Activated naive CD4-positive, alpha-beta T cell (primary cell): ENCODE measurements around the gene PAIP2.
"Not testable (repeated sequence)": the region's sequence is repeated elsewhere in the genome, so short reads cannot be mapped to it uniquely, and the experiment has no call there.

ENCODE experiments used
- DNase-seq, 4 experiments: peaks; one replicate each; lab custom pipeline; 2025; lab: John Stamatoyannopoulos, UW

The PAIP2 gene

GRCh38 chr5:139392678-139393496 lies 51.2 kb downstream of the PAIP2 start:
- peak; percentile 36 to 64 (median 49) for DNase-seq

DNA sequence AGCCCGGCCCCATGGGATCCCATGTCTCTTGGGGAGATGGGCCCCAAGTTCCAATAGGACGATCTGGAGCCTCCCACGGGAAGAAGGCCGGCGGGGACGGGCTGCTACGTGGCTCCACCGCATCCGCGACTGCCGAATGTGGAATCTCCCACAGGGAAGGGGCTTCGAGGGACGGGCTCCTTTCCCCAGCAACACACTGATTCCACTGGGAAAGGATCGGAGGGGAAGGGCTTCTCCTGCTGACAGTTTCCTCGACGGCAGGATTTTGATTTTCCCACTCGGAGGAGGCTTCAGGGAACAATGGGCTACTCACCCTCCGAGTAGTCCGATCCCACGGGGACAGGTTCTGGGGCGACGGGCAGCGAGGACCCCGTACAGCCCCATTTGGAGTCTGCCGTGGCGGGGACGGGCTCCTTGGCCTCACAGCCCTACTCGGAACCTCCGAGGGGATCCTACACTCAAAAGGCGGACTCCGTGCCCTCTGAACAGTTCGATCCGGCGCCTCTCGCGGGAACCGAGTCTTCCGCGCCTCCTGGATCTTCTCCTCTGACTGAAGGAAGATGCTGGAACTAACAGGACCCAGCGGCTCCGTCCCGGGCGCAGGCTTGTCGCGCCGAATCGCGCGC lies 52.0 kb downstream of the PAIP2 start:
- no peak for DNase-seq

DNA sequence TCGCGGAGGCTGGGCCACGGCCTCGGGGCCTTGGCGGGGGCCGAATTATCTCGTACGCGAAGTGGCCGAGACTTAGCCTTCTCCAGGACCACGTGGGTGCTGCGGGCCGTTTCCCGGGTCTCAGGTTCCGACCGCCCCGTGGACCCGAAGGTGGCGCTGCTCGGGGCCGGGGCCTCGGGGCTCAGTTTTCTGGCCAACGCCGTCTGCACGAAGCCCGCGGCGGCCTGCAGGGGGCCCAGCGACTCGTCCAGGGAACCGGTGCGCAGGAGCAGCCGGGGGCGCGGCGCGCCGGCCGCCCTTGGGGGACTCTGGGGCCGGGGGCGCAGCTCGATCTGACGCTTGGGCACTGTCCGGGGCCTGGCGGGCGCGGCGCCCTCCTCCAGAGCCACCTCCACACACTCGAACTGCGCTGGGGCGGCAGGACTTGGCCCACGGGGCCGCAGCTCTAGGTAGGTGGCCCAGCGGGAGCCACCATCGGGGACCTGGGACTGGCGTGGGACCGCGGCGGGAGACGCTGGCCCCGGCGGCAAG lies 52.5 kb downstream of the PAIP2 start:
- DNase-seq, result peak in 2 of 4 experiments; percentile 18 to 56

- DNase-seq, result no peak
Measured at GRCh38 chr5:139394654-139395566, 53.3 kb downstream of the PAIP2 start, which contains the start of gene PROB1. Gene PROB1 (minus strand): TSS chr5:139395104. CDS start chr5:139395081, 23 bp downstream.

- DNase-seq, result no peak
Measured at GRCh38 chr5:139395844-139396640, 54.4 kb downstream of the PAIP2 start.

DNA sequence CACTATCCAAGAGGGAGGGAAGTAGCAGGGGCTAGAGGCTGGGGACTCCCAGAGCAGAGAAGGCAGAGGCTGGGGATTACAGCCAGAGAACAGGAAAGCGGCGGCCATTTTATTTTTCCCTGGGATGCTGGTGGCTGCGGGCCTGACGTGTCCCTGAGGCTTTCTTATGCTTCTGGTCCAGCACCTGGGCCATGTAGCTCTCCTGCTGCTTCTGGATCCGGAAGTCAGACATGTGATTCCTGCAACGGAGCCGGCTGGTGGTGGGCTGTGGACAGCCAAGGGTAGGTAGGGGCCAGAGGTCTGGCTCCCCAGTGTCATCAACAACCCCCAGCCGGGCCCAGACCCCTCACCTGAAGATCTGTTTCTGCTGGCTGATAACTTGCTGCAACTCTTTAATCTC lies 55.0 kb downstream of the PAIP2 start:
- no peak for DNase-seq

DNA sequence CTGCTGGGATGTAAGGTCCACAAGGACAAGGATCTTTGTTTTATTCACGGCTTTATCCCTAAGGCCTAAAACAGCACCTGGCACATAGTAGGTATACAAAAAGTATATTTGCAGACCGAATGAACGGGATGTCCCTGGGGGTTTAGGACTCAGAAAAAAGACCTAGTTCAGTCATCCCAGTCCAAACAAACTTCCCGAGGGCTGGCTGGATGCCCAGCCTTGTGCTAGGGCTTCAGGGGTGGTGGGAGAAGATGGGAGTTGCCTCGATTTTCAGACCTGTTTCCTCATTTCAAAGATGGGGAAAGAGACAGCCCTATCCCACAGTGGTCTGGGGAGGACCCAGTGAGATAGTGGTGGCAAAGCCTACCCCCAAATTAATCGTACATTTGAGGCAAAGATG lies 56.3 kb downstream of the PAIP2 start:
- DNase-seq, result no peak

- DNase-seq, result no peak
Measured at GRCh38 chr5:139399501-139400121, 58.0 kb downstream of the PAIP2 start.

- DNase-seq, result no peak
Measured at GRCh38 chr5:139401546-139401945, 59.9 kb downstream of the PAIP2 start.

DNA sequence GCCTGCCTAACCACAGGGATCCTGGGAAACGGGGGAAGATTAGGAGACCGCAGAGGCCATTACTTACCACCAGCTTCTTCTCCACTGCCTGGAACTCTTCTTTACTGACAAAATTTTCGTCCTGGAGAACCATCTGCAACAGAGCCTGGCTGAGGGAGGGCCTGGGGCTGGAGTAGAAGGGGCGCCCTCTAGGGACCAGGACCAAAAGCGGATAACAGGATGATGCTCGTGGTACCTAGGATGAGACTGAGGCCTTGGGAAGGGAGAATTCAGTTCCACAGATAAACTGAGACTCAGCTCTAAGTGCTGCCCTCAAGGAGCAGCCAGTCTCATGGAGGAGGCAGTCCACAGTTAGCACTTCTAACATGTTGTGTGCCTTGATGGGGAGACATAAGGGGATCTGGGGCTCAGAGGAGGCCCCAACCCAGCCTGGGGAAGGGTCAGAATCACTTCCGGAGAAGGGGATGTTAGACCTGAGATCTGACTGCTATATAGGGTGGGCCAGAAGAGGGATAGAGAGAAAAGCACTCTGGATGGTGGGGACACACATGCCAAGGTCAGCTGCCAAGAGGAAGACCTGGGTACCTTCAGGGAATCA lies 61.0 kb downstream of the PAIP2 start:
- no peak for DNase-seq

DNA sequence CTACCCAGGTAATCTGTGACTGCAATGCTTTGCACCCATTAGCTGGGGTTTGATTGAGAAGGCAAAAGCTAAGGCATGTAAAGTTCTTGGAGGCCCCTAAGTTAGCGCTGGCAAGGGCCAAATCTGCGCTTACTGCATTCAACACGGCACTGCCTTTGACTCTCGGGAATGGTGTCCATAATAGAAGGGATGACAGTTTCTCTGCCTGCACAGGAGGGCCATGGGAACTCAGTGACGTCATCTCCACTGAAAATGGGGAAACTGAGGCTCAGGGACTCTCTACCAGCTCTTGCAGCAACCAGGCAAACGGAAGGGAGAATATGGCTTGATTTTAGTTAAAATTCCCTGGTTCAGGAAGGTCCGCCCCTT lies 61.7 kb downstream of the PAIP2 start:
- no peak for DNase-seq

- DNase-seq, result peak; percentile 89 to 99 (median 96)
Measured at GRCh38 chr5:139403787-139404483, 62.3 kb downstream of the PAIP2 start, which contains the start of gene SPATA24. Gene SPATA24 (minus strand): TSS chr5:139404089. CDS start chr5:139404060, 29 bp downstream.

DNA sequence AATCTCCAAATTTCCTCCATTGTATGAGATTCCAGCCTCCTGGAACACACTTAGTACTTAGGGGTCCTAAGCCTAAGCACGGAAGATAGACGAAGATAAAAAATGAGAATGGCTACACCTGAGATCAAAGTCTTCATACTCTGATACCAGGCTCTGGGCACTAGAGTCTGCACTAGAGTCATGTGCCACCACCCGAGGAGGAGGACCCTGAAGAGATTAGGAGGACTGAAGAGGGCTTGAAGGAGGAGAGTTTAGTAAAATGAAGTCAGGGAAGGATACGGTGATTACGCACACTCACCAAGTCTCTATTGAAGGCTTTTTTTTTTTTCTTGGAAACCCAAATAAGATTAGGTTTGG lies 62.8 kb downstream of the PAIP2 start:
- DNase-seq, result no peak

DNA sequence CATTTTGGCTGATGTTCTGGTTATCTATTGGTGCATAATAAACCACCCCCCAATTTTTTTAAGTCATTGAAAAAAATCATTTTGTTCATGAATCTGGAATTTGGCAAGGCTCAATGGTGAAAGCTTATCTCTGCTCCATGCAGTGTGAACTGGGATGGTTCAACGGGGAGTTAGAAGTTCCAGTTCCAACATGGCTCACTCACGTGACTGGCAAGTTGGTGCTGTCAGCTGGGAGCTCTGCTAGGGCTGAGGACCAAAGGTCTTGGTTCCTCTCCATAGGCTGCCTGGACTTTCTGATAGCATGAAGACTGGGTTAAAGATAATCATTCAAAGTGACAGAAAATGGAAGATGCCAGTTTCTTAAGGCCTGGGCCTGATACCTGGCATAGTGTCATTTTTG lies 65.3 kb downstream of the PAIP2 start:
- DNase-seq, result no peak

DNA sequence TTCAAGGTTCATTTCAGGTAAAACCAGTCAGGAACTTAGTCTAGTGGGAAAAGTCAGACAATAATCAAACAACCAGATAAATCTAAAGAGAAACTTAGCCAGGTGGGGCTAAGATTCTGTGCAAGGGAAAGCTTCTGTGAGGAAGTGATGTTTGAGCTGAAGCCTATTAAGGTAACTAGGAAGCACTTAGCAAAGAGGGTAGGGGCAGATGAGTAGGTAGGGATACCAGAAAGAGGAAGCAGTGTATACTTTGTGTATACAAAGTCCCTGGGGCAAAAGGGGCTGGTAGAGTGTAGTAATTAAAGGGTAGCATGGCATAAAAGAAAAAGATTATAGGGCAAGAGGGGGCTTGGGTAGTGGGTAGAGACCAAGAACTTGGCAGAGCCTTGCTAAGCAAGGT lies 65.9 kb downstream of the PAIP2 start:
- DNase-seq, result no peak

DNA sequence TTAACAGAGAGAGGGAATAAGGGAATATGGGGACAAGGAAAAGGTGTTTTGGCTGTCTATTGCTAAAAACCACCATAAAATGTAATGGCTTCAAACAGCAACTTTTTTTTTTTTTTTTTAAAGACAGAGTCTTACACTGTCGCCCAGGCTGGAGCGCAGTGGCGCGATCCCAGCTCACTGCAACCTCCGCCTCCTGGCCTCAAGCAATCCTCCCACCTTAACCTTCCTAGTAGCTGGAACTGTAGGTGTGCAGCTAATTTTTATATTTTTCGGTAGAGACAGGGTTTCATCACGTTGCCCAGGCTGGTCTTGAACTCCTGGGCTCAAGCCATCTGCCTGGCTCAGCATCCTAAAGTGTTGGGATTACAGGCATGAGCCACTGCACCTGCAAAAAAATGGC lies 66.5 kb downstream of the PAIP2 start:
- DNase-seq, result no peak

- DNase-seq, result not testable (repeated sequence)
Measured at GRCh38 chr5:139409116-139409515, 67.5 kb downstream of the PAIP2 start.

DNA sequence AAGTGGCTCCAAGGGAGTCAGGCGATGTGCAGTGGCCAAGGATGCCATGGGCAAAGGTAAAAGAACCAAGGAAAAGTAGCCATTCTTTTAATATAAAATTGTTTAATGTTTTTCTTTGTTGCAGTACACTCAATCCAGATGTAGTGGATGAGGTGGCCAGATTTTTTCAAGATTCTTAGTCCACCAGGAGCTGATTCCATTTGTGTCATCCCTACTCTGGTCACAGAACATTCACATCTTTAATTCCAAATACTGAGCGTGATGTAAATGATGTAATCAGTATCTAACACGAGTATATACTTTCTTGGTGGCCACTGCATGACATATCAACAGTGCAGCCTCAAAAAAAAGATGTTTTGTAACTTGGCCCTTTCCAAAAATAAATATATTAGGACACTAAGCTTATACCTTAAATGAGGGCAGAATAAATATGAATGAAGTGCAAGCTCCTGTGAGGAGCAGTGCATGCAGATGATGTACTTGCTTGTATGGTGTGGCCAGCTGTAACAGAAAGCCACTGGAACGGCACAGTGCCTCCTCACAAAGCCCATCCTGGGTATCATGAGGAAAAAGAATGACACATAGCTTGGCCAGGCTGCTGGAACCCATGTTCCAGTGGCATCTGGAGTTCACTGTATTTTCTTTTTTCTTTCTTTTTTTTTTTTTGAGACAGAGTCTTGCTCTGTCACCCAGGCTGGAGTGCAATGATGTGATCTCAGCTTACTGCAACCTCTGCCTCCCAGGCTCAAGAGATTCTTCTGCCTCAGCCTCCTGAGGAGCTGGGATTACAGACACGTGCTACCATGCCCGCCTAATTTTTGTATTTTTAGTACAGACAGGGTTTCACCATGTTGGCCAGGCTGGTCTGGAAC lies 68.7 kb downstream of the PAIP2 start:
- no peak for DNase-seq
